GM06990 (cell line): ENCODE measurements around the gene IP6K2.
"Not testable (repeated sequence)": the region's sequence is repeated elsewhere in the genome, so short reads cannot be mapped to it uniquely, and the experiment has no call there.

Source experiments
- DNase-seq: peaks from one replicate; pipeline ENCODE4 v3.0.0-alpha.2; 2011; ENCODE audit not compliant: insufficient read length; ENCODE audit errors: extremely low read depth
- H3K27me3 ChIP-seq: replicated peaks from 2 replicates; pipeline ENCODE4 v1.6.0; 2011; ENCODE audit warnings: low read length; ENCODE audit not compliant: control insufficient read depth, insufficient read depth
- H3K36me3 ChIP-seq: 2 replicates; pipeline ENCODE4 v1.5.1; 2011; ENCODE audit warnings: low read length; ENCODE audit not compliant: control insufficient read depth, insufficient read depth
- H3K4me3 ChIP-seq: replicated peaks from 2 replicates; pipeline ENCODE4 v1.5.1; 2011; ENCODE audit warnings: low read depth, mild to moderate bottlenecking, control low read depth, low read length
- TF ChIP-seq, protein P1 (sequence below): IDR thresholded peaks from 2 replicates; pipeline ENCODE4 v1.5.1; 2011; ENCODE audit warnings: low read length, control low read depth, mild to moderate bottlenecking, inconsistent platforms; ENCODE audit not compliant: insufficient read depth, poor library complexity, severe bottlenecking

Gene IP6K2, protein sequence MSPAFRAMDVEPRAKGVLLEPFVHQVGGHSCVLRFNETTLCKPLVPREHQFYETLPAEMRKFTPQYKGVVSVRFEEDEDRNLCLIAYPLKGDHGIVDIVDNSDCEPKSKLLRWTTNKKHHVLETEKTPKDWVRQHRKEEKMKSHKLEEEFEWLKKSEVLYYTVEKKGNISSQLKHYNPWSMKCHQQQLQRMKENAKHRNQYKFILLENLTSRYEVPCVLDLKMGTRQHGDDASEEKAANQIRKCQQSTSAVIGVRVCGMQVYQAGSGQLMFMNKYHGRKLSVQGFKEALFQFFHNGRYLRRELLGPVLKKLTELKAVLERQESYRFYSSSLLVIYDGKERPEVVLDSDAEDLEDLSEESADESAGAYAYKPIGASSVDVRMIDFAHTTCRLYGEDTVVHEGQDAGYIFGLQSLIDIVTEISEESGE

DNA sequence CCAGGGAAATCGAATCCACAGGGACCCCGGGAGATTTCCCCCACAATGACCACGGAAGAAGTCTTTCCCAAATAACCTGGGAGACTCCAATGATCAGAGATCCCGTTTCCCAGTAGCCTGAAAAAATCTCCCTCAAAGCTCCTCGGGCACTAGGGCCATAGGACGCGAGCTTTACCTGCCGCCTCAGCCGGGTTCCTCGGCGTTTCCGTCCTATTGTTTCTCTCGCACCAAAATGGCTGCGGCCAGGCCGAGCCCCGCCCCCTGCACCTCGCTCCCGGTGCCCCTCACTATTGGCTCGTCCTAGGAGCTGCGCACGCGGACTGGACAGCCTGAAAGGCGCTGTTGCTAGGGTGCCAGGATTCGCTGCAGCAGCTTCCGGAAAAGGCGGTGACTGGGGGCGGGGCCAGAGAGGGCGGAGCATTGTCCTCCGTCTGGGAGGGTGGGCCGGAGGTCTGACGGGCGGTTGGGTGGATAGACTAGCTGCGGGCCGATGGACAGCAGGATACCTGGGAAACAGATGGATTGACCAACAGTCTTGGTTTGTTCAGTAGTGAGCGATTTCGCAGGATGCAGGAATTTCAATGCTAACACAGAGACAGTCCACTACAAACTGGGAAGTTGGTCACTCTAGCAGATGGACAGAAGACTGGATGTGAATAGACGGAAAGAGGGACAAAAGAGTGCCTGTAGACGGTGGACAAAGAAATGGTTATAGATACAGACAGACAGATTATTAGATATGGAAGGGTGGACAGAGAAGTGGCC lies at the start of gene IP6K2:
Gene IP6K2 (minus strand): TSS at position 240 of the 765 bp plus-strand sequence. CDS start 21,930 bp downstream, outside the sequence.
- TF ChIP-seq, protein P1, sequence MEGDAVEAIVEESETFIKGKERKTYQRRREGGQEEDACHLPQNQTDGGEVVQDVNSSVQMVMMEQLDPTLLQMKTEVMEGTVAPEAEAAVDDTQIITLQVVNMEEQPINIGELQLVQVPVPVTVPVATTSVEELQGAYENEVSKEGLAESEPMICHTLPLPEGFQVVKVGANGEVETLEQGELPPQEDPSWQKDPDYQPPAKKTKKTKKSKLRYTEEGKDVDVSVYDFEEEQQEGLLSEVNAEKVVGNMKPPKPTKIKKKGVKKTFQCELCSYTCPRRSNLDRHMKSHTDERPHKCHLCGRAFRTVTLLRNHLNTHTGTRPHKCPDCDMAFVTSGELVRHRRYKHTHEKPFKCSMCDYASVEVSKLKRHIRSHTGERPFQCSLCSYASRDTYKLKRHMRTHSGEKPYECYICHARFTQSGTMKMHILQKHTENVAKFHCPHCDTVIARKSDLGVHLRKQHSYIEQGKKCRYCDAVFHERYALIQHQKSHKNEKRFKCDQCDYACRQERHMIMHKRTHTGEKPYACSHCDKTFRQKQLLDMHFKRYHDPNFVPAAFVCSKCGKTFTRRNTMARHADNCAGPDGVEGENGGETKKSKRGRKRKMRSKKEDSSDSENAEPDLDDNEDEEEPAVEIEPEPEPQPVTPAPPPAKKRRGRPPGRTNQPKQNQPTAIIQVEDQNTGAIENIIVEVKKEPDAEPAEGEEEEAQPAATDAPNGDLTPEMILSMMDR: no peak
- Histone ChIP-seq H3K4me3 (peak within 1 kb of the TSS; percentile 84), H3K27me3 (no peaks in the 10 kb centered on the region; the same call in 1 of the 2 replicates), H3K36me3 (peaks cover 6% of the 10 kb centered on the region)
- peak; percentile 97 for DNase-seq

DNA sequence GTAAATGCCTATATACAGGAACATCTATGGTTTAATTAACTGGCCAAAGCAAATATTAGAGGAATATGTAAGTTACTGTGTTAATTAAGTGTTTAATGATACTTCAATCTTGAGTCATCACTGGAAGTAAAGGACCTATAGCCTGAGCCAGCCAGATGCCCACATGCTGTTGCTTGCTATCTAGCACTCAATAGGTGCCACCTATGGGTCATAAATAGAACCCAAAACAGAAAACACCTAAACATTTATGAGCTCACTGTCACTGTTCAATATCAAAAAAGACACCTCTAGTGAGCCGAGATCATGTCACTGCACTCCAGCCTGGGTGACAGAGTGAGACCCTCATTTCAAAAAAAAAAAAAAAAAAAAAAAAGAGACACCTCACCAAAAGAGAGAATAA lies 48.4 kb upstream of the IP6K2 start:
- TF ChIP-seq, protein P1: no peak
- no peak for DNase-seq
- Histone ChIP-seq H3K36me3 (peaks cover 2% of the 10 kb centered on the region; the same call in 1 of the 2 replicates), H3K4me3 (no peak overlapping the region), H3K27me3 (no peaks in the 10 kb centered on the region)

DNA sequence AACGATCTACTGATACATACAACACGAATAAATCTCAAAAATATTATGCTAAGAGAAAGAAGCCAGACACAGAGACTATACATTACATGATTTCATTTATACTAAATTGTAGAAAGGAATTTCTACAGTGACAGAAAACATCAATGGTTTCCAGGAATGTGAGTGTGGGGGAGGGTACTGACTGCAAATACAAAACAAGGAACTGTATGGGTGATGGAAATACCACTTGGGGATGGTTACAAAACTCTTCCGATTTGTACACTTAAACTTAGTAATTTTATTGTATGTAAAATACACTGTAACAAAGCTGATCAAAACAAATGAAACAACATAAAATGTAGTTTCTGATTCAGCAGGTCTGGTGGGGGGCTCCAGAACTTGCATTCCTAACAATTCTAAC lies 45.8 kb upstream of the IP6K2 start:
- Histone ChIP-seq H3K27me3 (no peaks in the 10 kb centered on the region), H3K4me3 (no peak overlapping the region), H3K36me3 (peaks cover 2% of the 10 kb centered on the region; the same call in 1 of the 2 replicates)
- TF ChIP-seq, protein P1: no peak
- DNase-seq: no peak

DNA sequence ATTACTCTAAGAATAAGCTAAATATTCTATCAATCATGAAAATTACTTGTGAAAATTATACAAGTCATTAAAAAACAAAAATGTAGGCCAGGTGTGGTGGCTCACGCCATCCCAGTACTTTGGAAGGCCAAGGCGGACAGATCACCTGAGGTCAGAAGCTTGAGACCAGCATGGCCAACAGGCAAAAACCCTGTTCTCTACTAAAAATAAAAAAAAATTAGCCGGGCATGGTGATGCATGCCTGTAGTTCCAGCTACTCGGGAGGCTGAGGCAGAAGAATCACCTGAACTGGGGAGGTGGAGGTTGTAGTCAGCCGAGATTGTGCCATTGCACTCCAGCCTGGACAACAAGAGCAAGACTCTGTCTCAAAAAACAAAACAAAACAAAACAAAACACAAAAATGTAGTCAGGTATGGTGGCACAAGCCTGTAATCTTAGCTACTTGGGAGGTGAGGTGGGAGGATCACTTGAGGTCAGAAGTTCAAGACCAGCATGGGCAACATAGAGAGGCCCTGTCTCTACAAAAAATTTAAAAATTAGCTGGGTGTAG lies 43.0 kb upstream of the IP6K2 start:
- H3K36me3 ChIP-seq, H3K27me3 ChIP-seq: not testable (repeated sequence)

DNA sequence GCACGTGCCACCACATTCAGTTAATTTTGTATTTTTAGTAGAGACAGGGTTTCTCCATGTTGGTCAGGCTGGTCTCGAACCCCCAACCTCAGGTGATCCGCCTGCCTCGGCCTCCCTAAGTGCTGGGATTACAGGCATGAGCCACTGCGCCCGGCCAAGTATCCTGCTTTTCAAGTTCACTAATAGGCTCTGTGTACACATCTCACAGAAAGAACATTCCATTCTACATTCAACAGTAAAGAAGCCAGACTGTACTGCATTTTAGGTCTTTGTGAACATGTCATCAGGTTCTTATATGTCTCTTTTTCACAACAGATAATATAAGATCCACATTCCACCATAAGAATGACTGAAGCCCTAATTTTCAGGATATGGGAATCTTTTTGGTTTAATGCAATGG lies 42.5 kb upstream of the IP6K2 start:
- DNase-seq, H3K36me3 ChIP-seq, H3K27me3 ChIP-seq, H3K4me3 ChIP-seq: not testable (repeated sequence)

More for the DNA sequence above, 43.0 kb upstream of the IP6K2 start:
- not testable (repeated sequence) for H3K4me3 ChIP-seq, DNase-seq

DNA sequence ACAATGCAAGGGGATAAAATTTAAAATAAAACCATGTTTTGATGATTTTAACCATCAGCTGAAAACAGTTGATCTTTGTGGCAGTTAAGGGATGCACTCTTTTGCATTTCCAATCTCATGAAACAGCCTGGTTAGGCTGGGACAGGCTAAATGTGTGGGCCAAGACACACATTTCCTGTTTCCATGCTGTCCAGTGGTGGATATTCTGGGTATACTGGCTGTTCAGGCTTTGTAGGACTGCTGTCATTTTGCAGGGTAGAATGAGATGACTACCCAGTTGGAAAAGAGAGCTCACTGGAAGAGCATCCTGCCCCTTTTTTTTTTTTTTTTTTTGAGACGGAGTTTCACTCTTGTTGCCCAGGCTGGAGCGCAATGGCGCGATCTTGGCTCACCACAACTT lies 42.0 kb upstream of the IP6K2 start:
- no peak for DNase-seq

More for the DNA sequence above, 42.0 kb upstream of the IP6K2 start:
- no peaks in the 10 kb centered on the region; the same call in 1 of the 2 replicates for H3K36me3 ChIP-seq
- H3K27me3 ChIP-seq: no peaks in the 10 kb centered on the region
- TF ChIP-seq, protein P1: no peak
- H3K4me3 ChIP-seq: no peak overlapping the region
